ENCODE measurements around the gene NUP93. TPM values are rescaled to one million over a fixed set of nuclear protein-coding genes. Genes with fewer than 3 reads are reported as not detected.
"Not testable (repeated sequence)": the region's sequence is repeated elsewhere in the genome, so short reads cannot be mapped to it uniquely, and the experiment has no call there.

The NUP93 gene
- total and polyA plus RNA-seq, 2 experiments from 2014 or later, result 139 to 187 TPM

DNA sequence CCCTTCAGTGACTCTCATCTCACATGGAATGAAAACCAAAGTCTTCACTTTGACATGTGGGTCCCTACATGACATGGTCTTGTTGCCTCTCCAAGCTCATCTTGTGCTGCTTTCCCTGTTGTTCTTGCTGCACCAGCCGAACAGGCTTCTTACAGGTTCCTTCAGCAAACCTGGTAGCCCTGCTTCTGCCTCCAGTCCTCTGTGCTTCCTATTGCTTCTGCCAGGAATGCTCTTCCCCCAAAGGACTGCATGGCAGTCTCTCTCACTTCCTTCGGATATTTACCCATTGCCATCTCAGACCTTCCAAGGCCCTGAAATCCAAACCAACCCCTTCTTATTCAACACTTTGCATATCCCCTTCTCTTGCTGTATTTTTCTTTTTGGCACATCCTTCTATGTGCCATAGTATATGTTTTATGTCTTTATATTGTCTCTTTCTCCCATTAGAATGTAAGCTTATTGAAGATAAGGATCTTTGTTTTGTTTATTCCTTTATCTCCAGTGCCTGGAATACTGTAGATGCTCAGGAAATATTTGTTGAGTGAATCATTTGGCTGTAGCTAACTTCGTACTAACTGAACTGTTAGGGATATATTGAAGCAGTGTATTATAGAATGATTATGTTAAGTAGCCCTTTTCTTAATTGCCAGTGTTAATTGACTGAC, 77.2 kb downstream of the NUP93 start:
- Mint-ChIP-seq H3K36me3 (ENCODE audit: low read depth) (peaks cover 18% of the 10 kb centered on the region), H3K27ac (no peak overlapping the region), H3K4me3 (no peak overlapping the region), H3K9me3 (no peaks in the 10 kb centered on the region), H3K27me3 (ENCODE audit: insufficient read depth, low read depth, poor library complexity) (no peaks in the 10 kb centered on the region), H3K4me1 (no peaks in the 10 kb centered on the region)
- Histone ChIP-seq H3K9me2 (ENCODE audit: insufficient read depth) (no peaks in the 10 kb centered on the region), H3K27me3 (ENCODE audit: insufficient read depth) (no peaks in the 10 kb centered on the region), H3K27ac (ENCODE audit: low read depth) (no peak overlapping the region), H3K79me2 (replicated peaks; ENCODE audit: insufficient read depth) (0 out of 2 replicates have a peak, but pooled peaks cover 9% of the 10 kb centered on the region), H3K4me3 (no peak overlapping the region), H3K4me1 (ENCODE audit: insufficient read depth) (no peaks in the 10 kb centered on the region), H3F3A (replicated peaks; ENCODE audit: low read depth) (no peaks in the 10 kb centered on the region), H4K20me1 (replicated peaks; ENCODE audit: insufficient read depth) (peaks cover 7% of the 10 kb centered on the region), H3K36me3 (ENCODE audit: insufficient read depth) (peaks cover 14% of the 10 kb centered on the region), H2AFZ (no peak overlapping the region), H3K4me2 (no peak overlapping the region)
- no peak for DNase-seq (ENCODE audit: low spot score)
- no peak for ATAC-seq
- TF ChIP-seq EZH2phosphoT487 (IDR thresholded peaks at IDR 0.05; ENCODE audit: unreplicated experiment), result no peak
- TF ChIP-seq, protein P1, sequence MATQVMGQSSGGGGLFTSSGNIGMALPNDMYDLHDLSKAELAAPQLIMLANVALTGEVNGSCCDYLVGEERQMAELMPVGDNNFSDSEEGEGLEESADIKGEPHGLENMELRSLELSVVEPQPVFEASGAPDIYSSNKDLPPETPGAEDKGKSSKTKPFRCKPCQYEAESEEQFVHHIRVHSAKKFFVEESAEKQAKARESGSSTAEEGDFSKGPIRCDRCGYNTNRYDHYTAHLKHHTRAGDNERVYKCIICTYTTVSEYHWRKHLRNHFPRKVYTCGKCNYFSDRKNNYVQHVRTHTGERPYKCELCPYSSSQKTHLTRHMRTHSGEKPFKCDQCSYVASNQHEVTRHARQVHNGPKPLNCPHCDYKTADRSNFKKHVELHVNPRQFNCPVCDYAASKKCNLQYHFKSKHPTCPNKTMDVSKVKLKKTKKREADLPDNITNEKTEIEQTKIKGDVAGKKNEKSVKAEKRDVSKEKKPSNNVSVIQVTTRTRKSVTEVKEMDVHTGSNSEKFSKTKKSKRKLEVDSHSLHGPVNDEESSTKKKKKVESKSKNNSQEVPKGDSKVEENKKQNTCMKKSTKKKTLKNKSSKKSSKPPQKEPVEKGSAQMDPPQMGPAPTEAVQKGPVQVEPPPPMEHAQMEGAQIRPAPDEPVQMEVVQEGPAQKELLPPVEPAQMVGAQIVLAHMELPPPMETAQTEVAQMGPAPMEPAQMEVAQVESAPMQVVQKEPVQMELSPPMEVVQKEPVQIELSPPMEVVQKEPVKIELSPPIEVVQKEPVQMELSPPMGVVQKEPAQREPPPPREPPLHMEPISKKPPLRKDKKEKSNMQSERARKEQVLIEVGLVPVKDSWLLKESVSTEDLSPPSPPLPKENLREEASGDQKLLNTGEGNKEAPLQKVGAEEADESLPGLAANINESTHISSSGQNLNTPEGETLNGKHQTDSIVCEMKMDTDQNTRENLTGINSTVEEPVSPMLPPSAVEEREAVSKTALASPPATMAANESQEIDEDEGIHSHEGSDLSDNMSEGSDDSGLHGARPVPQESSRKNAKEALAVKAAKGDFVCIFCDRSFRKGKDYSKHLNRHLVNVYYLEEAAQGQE (IDR thresholded peaks at IDR 0.05; ENCODE audit: unreplicated experiment), result no peak
- TF ChIP-seq, protein P2, sequence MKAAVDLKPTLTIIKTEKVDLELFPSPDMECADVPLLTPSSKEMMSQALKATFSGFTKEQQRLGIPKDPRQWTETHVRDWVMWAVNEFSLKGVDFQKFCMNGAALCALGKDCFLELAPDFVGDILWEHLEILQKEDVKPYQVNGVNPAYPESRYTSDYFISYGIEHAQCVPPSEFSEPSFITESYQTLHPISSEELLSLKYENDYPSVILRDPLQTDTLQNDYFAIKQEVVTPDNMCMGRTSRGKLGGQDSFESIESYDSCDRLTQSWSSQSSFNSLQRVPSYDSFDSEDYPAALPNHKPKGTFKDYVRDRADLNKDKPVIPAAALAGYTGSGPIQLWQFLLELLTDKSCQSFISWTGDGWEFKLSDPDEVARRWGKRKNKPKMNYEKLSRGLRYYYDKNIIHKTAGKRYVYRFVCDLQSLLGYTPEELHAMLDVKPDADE (IDR thresholded peaks at IDR 0.05), result no peak

DNA sequence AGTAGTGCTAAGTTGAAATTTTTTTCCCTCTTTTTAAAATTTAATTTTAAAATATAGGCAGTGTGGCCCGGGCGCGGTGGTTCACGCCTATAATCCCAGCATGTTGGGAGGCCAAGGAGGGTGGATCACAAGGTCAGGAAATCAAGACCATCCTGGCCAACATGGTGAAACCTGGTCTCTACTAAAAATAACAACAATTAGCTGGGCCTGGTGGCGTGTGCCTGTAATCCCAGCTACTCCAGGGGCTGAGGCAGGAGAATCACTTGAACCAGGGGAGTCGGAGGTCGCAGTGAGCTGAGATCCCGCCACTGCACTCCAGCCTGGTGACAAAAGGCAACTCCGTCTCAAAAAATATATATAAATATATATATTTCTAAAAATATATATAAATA, 77.7 kb downstream of the NUP93 start:
- not testable (repeated sequence) for H3F3A ChIP-seq (replicated peaks; ENCODE audit: low read depth); H3K4me3 Mint-ChIP-seq; H3K27ac Mint-ChIP-seq; H3K9me2 ChIP-seq (ENCODE audit: insufficient read depth); H3K4me1 ChIP-seq (ENCODE audit: insufficient read depth); H3K4me2 ChIP-seq; H3K27me3 Mint-ChIP-seq (ENCODE audit: insufficient read depth, low read depth, poor library complexity); DNase-seq (ENCODE audit: low spot score); H3K4me3 ChIP-seq; H2AFZ ChIP-seq; H3K9me3 Mint-ChIP-seq; H3K27me3 ChIP-seq (ENCODE audit: insufficient read depth); ATAC-seq; H4K20me1 ChIP-seq (replicated peaks; ENCODE audit: insufficient read depth); H3K4me1 Mint-ChIP-seq; H3K27ac ChIP-seq (ENCODE audit: low read depth)
- peaks cover 14% of the 10 kb centered on the region for H3K36me3 ChIP-seq (ENCODE audit: insufficient read depth)
- 0 out of 2 replicates have a peak, but pooled peaks cover 12% of the 10 kb centered on the region for H3K79me2 ChIP-seq (replicated peaks; ENCODE audit: insufficient read depth)
- peaks cover 18% of the 10 kb centered on the region for H3K36me3 Mint-ChIP-seq (ENCODE audit: low read depth)

DNA sequence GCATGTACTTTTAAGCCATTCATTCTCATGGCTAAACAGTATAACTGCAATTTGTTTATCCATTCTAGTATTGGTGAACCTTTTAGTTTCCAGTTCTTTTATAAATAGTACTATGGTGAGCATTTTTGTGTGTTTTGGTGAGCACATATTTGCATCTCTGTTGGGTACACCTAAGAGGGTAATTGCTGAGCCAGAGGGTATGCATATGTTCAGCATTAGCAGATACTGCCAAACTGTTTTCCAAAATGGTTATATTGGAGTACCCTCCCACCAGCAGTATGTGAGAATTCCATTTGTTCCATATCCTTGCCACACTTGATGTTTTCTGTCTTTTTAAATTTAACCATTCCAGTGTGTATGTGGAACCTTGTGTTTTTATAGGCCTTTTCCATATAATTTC, 81.0 kb downstream of the NUP93 start:
- no peaks in the 10 kb centered on the region for H3F3A ChIP-seq (replicated peaks; ENCODE audit: low read depth)
- Mint-ChIP-seq H3K36me3 (ENCODE audit: low read depth) (peaks cover 11% of the 10 kb centered on the region; the same call in 2 of the 3 replicates), H3K27me3 (ENCODE audit: insufficient read depth, low read depth, poor library complexity) (no peaks in the 10 kb centered on the region), H3K4me1 (no peaks in the 10 kb centered on the region), H3K9me3 (no peaks in the 10 kb centered on the region), H3K4me3 (no peak overlapping the region), H3K27ac (no peak overlapping the region)
- DNase-seq (ENCODE audit: low spot score) (no peak), ATAC-seq (no peak)
- H3K79me2 ChIP-seq (replicated peaks; ENCODE audit: insufficient read depth), result 0 out of 2 replicates have a peak, but pooled peaks cover 12% of the 10 kb centered on the region
- H3K4me3 ChIP-seq, result no peak overlapping the region
- no peak overlapping the region for H3K4me2 ChIP-seq
- no peaks in the 10 kb centered on the region for H3K9me2 ChIP-seq (ENCODE audit: insufficient read depth)
- H3K27ac ChIP-seq (ENCODE audit: low read depth), result no peak overlapping the region
- peaks cover 7% of the 10 kb centered on the region for H4K20me1 ChIP-seq (replicated peaks; ENCODE audit: insufficient read depth)
- H3K4me1 ChIP-seq (ENCODE audit: insufficient read depth), result no peaks in the 10 kb centered on the region
- H3K27me3 ChIP-seq (ENCODE audit: insufficient read depth), result no peaks in the 10 kb centered on the region
- peaks cover 6% of the 10 kb centered on the region for H3K36me3 ChIP-seq (ENCODE audit: insufficient read depth)
- H2AFZ ChIP-seq, result no peak overlapping the region
- TF ChIP-seq EZH2 (IDR thresholded peaks at IDR 0.05; ENCODE audit: low read depth, unreplicated experiment), result no peak
- no peak for TF ChIP-seq ZNF331 (CRISPR knock-in tag; IDR thresholded peaks at IDR 0.05; ENCODE audit: low read depth)
- TF ChIP-seq, protein P2 (IDR thresholded peaks at IDR 0.05), result no peak
- TF ChIP-seq, protein P1 (IDR thresholded peaks at IDR 0.05; ENCODE audit: unreplicated experiment), result no peak
- no peak for TF ChIP-seq ZNF114 (CRISPR knock-in tag; IDR thresholded peaks at IDR 0.05)
- no peak for TF ChIP-seq EZH2phosphoT487 (IDR thresholded peaks at IDR 0.05; ENCODE audit: unreplicated experiment)

All from GM23338 (cell line).